ENCODE measurements around the gene CYB5R2.

GRCh38 chr11:7671347-7672215, 1.7 kb downstream of the CYB5R2 start:
- TF ChIP-seq POLR2A (IDR thresholded peaks at IDR 0.05) (no peak), CTCF (IDR thresholded peaks at IDR 0.05 in 4 of 5, conservative IDR thresholded peaks at IDR 0.05 in 1 of 5) (no peak)
